SK-N-SH treated with all-trans-retinoic acid at 6 μM for 48 hours (cell line): ENCODE data around the gene TLCD5.

Experiments used
- CREB5 ChIP-seq: fragments of 250-450 bp; sonication (Bioruptor Pico); IDR thresholded peaks from 2 replicates; pipeline ENCODE4 v1.5.1; 2020; ENCODE audit warnings: low read depth, mild to moderate bottlenecking, moderate library complexity
- ISL1 ChIP-seq: fragments of 250-450 bp; sonication (Bioruptor Pico); IDR thresholded peaks from 2 replicates; pipeline ENCODE4 v2.1.2; 2022; ENCODE audit warnings: mild to moderate bottlenecking, moderate library complexity
- OSR1 ChIP-seq: fragments of 250-450 bp; sonication (Bioruptor Pico); IDR thresholded peaks from 2 replicates; pipeline ENCODE4 v1.8.0; 2022; ENCODE audit warnings: moderate library complexity, mild to moderate bottlenecking, inconsistent platforms
- PATZ1 ChIP-seq: fragments of 250-450 bp; sonication (Bioruptor Pico); IDR thresholded peaks from 2 replicates; pipeline ENCODE4 v1.8.0; 2020; ENCODE audit warnings: mild to moderate bottlenecking, moderate library complexity, borderline replicate concordance

- no peak for TF ChIP-seq CREB5 (CRISPR knock-in tag)
- TF ChIP-seq OSR1 (CRISPR knock-in tag) = no peak
- no peak for TF ChIP-seq ISL1 (CRISPR knock-in tag)
- no peak for TF ChIP-seq PATZ1 (CRISPR knock-in tag)
Observed at GRCh38 chr11:120354779-120355178, 29.7 kb downstream of the TLCD5 start.
